WI38 (cell line): ENCODE measurements around the gene ASB10.

Source experiments
- H3K4me3 ChIP-seq: 2 replicates; pipeline ENCODE4 v1.5.1; 2011; ENCODE audit warnings: low read depth, mild to moderate bottlenecking, control low read depth, low read length
- CTCF ChIP-seq: IDR thresholded peaks from 2 replicates; pipeline ENCODE4 v1.5.1; 2012; ENCODE audit warnings: low read depth, mild to moderate bottlenecking, control low read depth, low read length

ASB10 gene

GRCh38 chr7:151231080-151231479, 44.0 kb upstream of the ASB10 start:
- H3K4me3 ChIP-seq = no peak overlapping the region
- TF ChIP-seq CTCF = no peak

GRCh38 chr7:151229249-151229648, 42.2 kb upstream of the ASB10 start:
- H3K4me3 ChIP-seq = no peak overlapping the region
- no peak for TF ChIP-seq CTCF

GRCh38 chr7:151228024-151228866, 41.2 kb upstream of the ASB10 start:
- no peak for TF ChIP-seq CTCF
- peak overlapping the region; percentile 85 for H3K4me3 ChIP-seq

- TF ChIP-seq CTCF = no peak
- peak within 1 kb of the TSS; percentile 85 for H3K4me3 ChIP-seq
These were observed 40.1 kb upstream of the ASB10 start, which contains the start of gene ABCF2 for GRCh38 chr7:151226875-151227782. ABCF2 (minus strand) TSS chr7:151227205; CDS start chr7:151226458, 747 bp downstream.

GRCh38 chr7:151226560-151226874, 39.5 kb upstream of the ASB10 start:
- no peak for TF ChIP-seq CTCF
- peak overlapping the region; percentile 85 for H3K4me3 ChIP-seq

- peak overlapping the region; percentile 85 for H3K4me3 ChIP-seq
- no peak for TF ChIP-seq CTCF
These were observed 39.0 kb upstream of the ASB10 start for GRCh38 chr7:151225948-151226510.
